ENCODE results near the gene TOX3.

- TF ChIP-seq SP1 (IDR thresholded peaks at IDR 0.05), result peak; percentile 92
- peak; percentile 93 for TF ChIP-seq REST (IDR thresholded peaks at IDR 0.05)
- no peak for TF ChIP-seq CTCF (IDR thresholded peaks at IDR 0.05; ENCODE audit: low read depth, low read length, missing input control)
- no peak for TF ChIP-seq TAF1 (conservative IDR thresholded peaks at IDR 0.05)
- peak; percentile 95 for TF ChIP-seq MAX (IDR thresholded peaks at IDR 0.05)
- TF ChIP-seq EGR1 (IDR thresholded peaks at IDR 0.05; ENCODE audit: low read depth in 2 of 2), result peak in 1 of 2 donors; percentile 76
Observed at GRCh38 chr16:52488837-52489289, 58.1 kb downstream of the TOX3 start.

All from liver (tissue), 3 donors.